ENCODE results near the gene CHRM4. TPM values are rescaled to one million over a fixed set of nuclear protein-coding genes. Genes with fewer than 3 reads are reported as not detected.

CHRM4 gene
- 0.12 TPM for total RNA-seq

- ATAC-seq, result no peak
These were observed at the start of gene CHRM4 for GRCh38 chr11:46391578-46392420. TSS of gene CHRM4 (minus strand) at chr11:46391776. CDS start at chr11:46386557, 5,219 bp downstream.

GRCh38 chr11:46438211-46438610, 46.6 kb upstream of the CHRM4 start:
- no peak for ATAC-seq

GRCh38 chr11:46437122-46437689, 45.6 kb upstream of the CHRM4 start:
- ATAC-seq, result no peak

GRCh38 chr11:46436113-46436512, 44.5 kb upstream of the CHRM4 start:
- ATAC-seq, result no peak

GRCh38 chr11:46435679-46436078, 44.1 kb upstream of the CHRM4 start:
- ATAC-seq, result no peak

GRCh38 chr11:46431211-46431610, 39.6 kb upstream of the CHRM4 start:
- no peak for ATAC-seq

GRCh38 chr11:46429717-46430116, 38.1 kb upstream of the CHRM4 start:
- no peak for ATAC-seq

GRCh38 chr11:46427364-46427763, 35.8 kb upstream of the CHRM4 start:
- ATAC-seq, result no peak

- no peak for ATAC-seq
These were observed 34.8 kb upstream of the CHRM4 start for GRCh38 chr11:46426233-46426991.

- ATAC-seq, result no peak
These were observed 31.0 kb upstream of the CHRM4 start for GRCh38 chr11:46422588-46422987.

- no peak for ATAC-seq
These were observed 29.8 kb upstream of the CHRM4 start for GRCh38 chr11:46421257-46421880.

- ATAC-seq, result no peak
These were observed 28.9 kb upstream of the CHRM4 start for GRCh38 chr11:46420513-46420912.

GRCh38 chr11:46418751-46419150, 27.2 kb upstream of the CHRM4 start:
- no peak for ATAC-seq

GRCh38 chr11:46417711-46418110, 26.1 kb upstream of the CHRM4 start:
- ATAC-seq, result no peak

GRCh38 chr11:46414879-46415278, 23.3 kb upstream of the CHRM4 start:
- ATAC-seq, result no peak

GRCh38 chr11:46414466-46414796, 22.9 kb upstream of the CHRM4 start:
- no peak for ATAC-seq

- ATAC-seq, result no peak
These were observed 22.3 kb upstream of the CHRM4 start for GRCh38 chr11:46413760-46414465.

- no peak for ATAC-seq
These were observed 18.4 kb upstream of the CHRM4 start for GRCh38 chr11:46410021-46410420.

GRCh38 chr11:46408407-46408986, 16.9 kb upstream of the CHRM4 start:
- no peak for ATAC-seq

GRCh38 chr11:46407635-46408034, 16.1 kb upstream of the CHRM4 start:
- ATAC-seq, result no peak

GRCh38 chr11:46404476-46405017, 13.0 kb upstream of the CHRM4 start:
- ATAC-seq, result no peak
